Epithelial cell of prostate (primary cell): ENCODE results near the gene STMN1.

ENCODE experiments used
- DNase-seq: peaks from one replicate; pipeline ENCODE4 v3.0.0-alpha.2; 2011; ENCODE audit warnings: low read depth, low spot score
- H3K27ac ChIP-seq: fragments of 450-650 bp; 2 replicates; pipeline ENCODE4 v1.5.1; 2017; ENCODE audit warnings: mild to moderate bottlenecking

Gene STMN1

GRCh38 chr1:25872713-25873112 is 33.5 kb downstream of the STMN1 start:
- no peak overlapping the region for H3K27ac ChIP-seq
- DNase-seq: no peak

- H3K27ac ChIP-seq: peak overlapping the region; percentile 42
- DNase-seq: no peak
Measured at GRCh38 chr1:25871704-25872494, 34.3 kb downstream of the STMN1 start.

- H3K27ac ChIP-seq: peak overlapping the region; percentile 42
- DNase-seq: peak; percentile 26
Measured at GRCh38 chr1:25871086-25871703, 35.0 kb downstream of the STMN1 start.

- no peak overlapping the region for H3K27ac ChIP-seq
- no peak for DNase-seq
Measured at GRCh38 chr1:25870614-25871013, 35.6 kb downstream of the STMN1 start.

- H3K27ac ChIP-seq: no peak overlapping the region
- no peak for DNase-seq
Measured at GRCh38 chr1:25869909-25870606, 36.2 kb downstream of the STMN1 start.

GRCh38 chr1:25867210-25867991 is 38.8 kb downstream of the STMN1 start:
- DNase-seq: no peak
- no peak overlapping the region for H3K27ac ChIP-seq

GRCh38 chr1:25866288-25866687 is 39.9 kb downstream of the STMN1 start:
- no peak overlapping the region for H3K27ac ChIP-seq
- DNase-seq: no peak

- H3K27ac ChIP-seq: no peak overlapping the region
- DNase-seq: no peak
Measured at GRCh38 chr1:25864434-25864833, 41.8 kb downstream of the STMN1 start.

- H3K27ac ChIP-seq: no peak overlapping the region
- no peak for DNase-seq
Measured at GRCh38 chr1:25863486-25864262, 42.5 kb downstream of the STMN1 start.

GRCh38 chr1:25862785-25863485 is 43.3 kb downstream of the STMN1 start:
- no peak for DNase-seq
- H3K27ac ChIP-seq: no peak overlapping the region

GRCh38 chr1:25861316-25862286 is 44.6 kb downstream of the STMN1 start:
- DNase-seq: no peak
- H3K27ac ChIP-seq: no peak overlapping the region

GRCh38 chr1:25858906-25859789 is 47.1 kb downstream of the STMN1 start, which contains the start of gene AUNIP:
Gene AUNIP, minus strand, starts transcription at chr1:25859457. Its CDS starts 100 bp downstream, at chr1:25859357.
- peak; percentile 34 for DNase-seq
- H3K27ac ChIP-seq: peak within 1 kb of the TSS; percentile 62

- peak overlapping the region; percentile 62 for H3K27ac ChIP-seq
- no peak for DNase-seq
Measured at GRCh38 chr1:25858494-25858893, 47.7 kb downstream of the STMN1 start.

- DNase-seq: no peak
- H3K27ac ChIP-seq: no peak overlapping the region
Measured at GRCh38 chr1:25856856-25857255, 49.4 kb downstream of the STMN1 start.

GRCh38 chr1:25854554-25854953 is 51.7 kb downstream of the STMN1 start:
- DNase-seq: no peak
- no peak overlapping the region for H3K27ac ChIP-seq
